ENCODE data around the gene ANKRD29.
"Not testable (repeated sequence)": the region's sequence is repeated elsewhere in the genome, so short reads cannot be mapped to it uniquely, and the experiment has no call there.

The ANKRD29 gene

DNA sequence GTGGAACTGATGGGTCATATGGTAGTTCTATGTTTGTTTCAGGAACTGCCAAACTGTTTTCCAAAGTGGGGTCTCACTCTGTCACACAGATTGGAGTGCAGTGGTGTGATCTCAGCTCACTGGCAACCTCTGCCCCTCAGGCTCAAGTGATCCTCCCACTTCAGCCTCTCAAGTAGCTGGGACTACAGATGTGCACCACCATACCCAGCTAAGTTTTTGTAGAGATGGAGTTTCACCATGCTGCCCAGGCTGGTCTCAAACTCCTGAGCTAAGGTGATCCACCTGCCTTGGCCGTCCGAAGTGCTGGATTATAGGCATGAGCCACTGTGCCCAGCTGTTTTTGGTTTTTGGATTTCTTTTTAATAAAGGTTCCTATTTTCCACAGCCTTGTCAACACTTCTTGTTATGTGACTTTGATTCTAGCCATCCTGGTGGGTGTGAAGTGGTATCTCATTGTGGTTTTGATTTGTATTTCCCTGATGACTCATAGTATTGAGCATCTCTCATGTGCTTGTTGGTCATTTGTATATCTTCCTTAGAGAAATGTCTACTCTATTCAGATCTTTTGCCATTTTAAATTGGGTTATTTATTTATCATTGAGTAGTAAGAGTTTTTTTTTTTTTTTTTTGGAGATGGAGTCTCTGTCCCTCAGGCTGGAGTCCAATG is 99.2 kb downstream of the ANKRD29 start:
- DNase-seq (ENCODE audit: low read depth, low spot score) = no peak

DNA sequence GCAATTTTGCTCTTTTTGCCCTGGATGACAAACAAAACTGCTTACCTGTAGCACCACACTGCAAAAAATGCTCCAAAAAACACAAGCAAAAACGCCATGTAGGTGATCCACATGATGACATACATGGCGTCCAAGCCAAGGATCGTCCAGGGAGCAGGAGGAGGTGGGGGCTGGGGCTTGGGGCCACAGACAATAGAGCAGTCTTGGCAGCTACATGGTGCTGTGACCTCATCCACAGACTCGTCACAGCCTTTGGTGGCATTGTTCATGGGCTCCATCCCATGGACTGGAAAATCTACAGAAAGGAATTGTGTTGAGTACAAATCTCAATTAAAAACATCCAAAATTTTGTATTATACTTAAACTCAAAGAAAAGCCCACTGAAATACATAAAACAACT is 102.5 kb downstream of the ANKRD29 start:
- DNase-seq (ENCODE audit: low read depth, low spot score) = no peak

DNA sequence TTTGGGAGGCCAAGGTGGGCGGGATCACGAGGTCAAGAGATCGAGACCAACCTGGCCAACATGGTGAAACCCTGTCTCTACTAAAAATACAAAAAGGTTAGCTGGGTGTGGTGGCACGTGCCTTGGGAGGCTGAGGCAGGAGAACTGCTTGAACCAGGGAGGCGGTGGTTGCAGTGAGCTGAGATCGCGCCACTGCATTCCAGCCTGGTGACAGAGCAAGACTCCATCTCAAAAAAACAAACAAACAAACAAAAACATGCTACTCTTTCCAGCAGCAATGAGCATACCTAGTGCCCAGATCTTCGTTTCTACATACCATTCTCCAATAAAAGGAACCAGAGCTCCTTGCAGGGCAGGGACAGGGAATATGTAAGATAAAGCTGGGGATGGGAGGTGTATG is 105.2 kb downstream of the ANKRD29 start:
- not testable (repeated sequence) for DNase-seq (ENCODE audit: low read depth, low spot score)

DNA sequence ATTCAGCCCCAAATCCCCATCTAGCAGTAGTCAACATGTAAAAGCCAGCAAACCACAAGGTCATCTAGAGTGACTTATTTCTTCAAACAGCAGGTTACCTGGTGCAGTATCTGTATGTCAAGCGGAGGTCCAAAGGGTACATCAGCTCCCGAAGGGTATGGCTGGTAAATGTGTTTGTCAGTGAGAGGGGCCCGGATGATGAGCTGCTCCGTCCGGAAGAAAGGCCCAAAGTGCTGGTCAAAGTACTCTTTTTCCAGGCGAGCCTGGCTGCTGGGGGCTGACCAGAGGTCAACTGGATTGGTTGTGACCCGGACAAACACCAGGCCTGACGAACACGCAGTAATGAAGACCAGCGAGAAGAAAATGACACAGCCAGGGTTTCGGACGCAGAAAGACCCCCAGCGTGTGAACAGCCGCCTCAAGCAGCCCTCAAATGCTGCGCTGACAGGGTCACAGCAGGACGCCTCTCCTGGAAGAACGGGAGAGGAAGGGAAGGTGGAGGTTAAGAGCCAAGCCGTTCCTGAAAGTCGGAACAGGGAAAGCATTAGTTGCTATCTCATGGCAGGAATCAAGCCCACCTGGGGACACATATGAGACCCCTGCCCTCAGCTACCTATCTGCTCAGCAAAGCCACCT is 106.4 kb downstream of the ANKRD29 start:
- DNase-seq (ENCODE audit: low read depth, low spot score) = no peak

DNA sequence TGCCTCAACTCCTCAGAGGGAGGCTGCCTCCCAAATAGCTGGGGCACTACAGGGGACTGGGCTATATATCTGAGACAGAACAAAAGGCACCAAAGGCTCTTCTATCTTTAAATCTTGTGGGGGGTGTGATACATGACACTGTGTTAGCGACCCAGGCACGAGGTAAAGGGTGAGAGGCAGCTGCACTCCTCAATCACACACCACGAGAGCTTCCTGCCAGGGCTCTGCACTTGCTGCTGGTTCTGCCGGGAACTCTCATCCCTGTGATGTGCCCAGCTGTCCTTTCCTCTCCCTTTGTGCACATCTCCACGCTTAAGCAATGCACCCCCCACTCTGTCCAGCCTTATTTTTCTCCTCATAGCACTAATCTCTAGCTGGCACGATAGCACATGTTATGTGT is 108.8 kb downstream of the ANKRD29 start:
- no peak for DNase-seq (ENCODE audit: low read depth, low spot score)

DNA sequence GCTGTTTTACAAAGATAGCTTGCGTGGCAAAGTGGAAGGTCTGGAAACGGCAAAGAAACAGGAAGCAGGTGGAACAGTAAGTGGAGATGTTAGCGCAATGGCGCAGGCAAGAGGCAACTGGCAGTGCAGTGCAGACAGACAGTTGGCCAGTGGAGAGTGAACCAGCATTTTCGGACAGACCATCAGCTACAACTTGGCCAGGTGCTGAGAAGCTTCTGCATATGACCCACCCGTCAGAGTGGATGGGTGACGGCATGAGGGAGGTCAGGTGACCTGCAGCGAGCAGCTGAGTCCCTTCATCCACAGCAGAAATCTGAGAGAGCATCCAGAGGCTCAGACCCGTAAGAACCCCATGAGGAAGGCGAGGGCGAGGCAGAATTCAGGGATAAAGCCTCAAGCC is 110.2 kb downstream of the ANKRD29 start:
- no peak for DNase-seq (ENCODE audit: low read depth, low spot score)

DNA sequence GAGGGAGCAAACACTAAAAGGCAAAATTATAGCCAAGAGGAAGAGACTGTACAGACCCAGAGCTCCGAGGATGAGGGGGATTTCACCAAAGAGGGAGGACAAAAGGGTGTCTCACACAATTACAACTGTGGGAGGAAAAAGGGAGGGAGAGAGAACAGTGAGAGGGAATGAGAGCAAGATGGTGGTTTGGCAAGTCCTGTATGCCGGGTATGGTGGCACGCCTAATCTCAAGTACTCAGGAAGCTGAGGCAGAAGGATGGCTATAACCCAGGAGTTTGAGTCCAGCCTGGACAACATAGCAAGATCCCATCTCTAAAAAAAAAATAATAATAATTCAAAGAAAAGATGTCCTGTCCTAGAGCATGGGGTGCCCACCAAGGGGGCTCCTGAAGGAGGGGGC is 110.7 kb downstream of the ANKRD29 start:
- DNase-seq (ENCODE audit: low read depth, low spot score) = no peak

DNA sequence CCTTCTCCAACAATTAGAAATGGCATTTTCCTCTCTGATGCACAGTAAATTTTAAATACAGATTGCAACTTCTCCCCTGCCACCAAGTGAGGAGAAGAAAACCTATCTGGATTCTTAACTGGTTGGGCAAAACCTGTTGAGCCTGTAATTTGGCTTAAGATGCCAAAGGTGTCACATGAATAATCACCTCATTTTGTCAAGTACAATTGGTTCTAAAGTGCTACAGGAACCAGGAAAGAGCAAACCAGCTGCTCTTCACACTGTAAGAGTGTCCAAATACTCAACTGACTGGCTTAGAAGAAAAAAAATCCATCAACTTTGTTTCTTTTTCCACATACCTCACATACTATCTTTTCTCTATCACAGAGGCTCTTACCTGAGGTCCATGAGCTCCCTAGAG is 111.8 kb downstream of the ANKRD29 start:
- no peak for DNase-seq (ENCODE audit: low read depth, low spot score)

Data from activated naive CD8-positive, alpha-beta T cell treated with anti-CD3 and anti-CD28 coated beads, Interleukin-2, amount 50 U/mL, for 16 hours (primary cell).